WTC11 (cell line): ENCODE measurements around the gene DOK7.

Experiments used
- CBFB ChIP-seq: sonication (generic); formaldehyde crosslinking; IDR thresholded peaks from 2 replicates; pipeline ENCODE4 v1.8.1; 2022; ENCODE audit warnings: mild to moderate bottlenecking, low read depth, missing genetic modification reagents
- CREB1 ChIP-seq: sonication (generic); formaldehyde crosslinking; IDR thresholded peaks from 2 replicates; pipeline ENCODE4 v1.8.0; 2023; ENCODE audit warnings: mild to moderate bottlenecking, missing genetic modification reagents
- FOXK1 ChIP-seq: sonication (generic); formaldehyde crosslinking; IDR thresholded peaks from 2 replicates; pipeline ENCODE4 v1.8.0; 2022; ENCODE audit warnings: mild to moderate bottlenecking, moderate library complexity, missing genetic modification reagents
- IRF2 ChIP-seq: sonication (generic); formaldehyde crosslinking; IDR thresholded peaks from 2 replicates; pipeline ENCODE4 v1.8.0; 2022; ENCODE audit warnings: low read depth, missing genetic modification reagents, borderline replicate concordance
- MYBL2 ChIP-seq: sonication (generic); formaldehyde crosslinking; IDR thresholded peaks from 2 replicates; pipeline ENCODE4 v1.8.1; 2023; ENCODE audit warnings: mild to moderate bottlenecking, moderate library complexity, missing genetic modification reagents
- NR3C1 ChIP-seq: sonication (generic); formaldehyde crosslinking; conservative IDR thresholded peaks from 2 replicates; pipeline ENCODE4 v1.8.1; 2023; ENCODE audit warnings: low read depth, mild to moderate bottlenecking, missing genetic modification reagents
- TCF7 ChIP-seq: sonication (generic); formaldehyde crosslinking; IDR thresholded peaks from 2 replicates; pipeline ENCODE4 v1.8.0; 2022; ENCODE audit warnings: mild to moderate bottlenecking, low read depth, missing genetic modification reagents, moderate library complexity
- TF ChIP-seq, protein P1 (sequence below): fragments of 200-600 bp; IDR thresholded peaks from 2 replicates; pipeline ENCODE4 v1.8.0; 2022; ENCODE audit warnings: antibody characterized with exemption
- TF ChIP-seq, protein P2 (sequence below): fragments of 250-450 bp; sonication (Bioruptor Pico); IDR thresholded peaks from 2 replicates; pipeline ENCODE4 v1.9.0; 2021; ENCODE audit warnings: moderate library complexity, mild to moderate bottlenecking, inconsistent platforms, borderline replicate concordance
- TF ChIP-seq, protein P3 (sequence below): sonication (generic); formaldehyde crosslinking; IDR thresholded peaks from 2 replicates; pipeline ENCODE4 v1.8.1; 2023; ENCODE audit warnings: mild to moderate bottlenecking, moderate library complexity, missing genetic modification reagents
- TF ChIP-seq, protein P4 (sequence below): sonication (generic); formaldehyde crosslinking; IDR thresholded peaks from 2 replicates; pipeline ENCODE4 v1.8.1; 2022; ENCODE audit warnings: mild to moderate bottlenecking, missing genetic modification reagents, moderate library complexity, borderline replicate concordance

DNA sequence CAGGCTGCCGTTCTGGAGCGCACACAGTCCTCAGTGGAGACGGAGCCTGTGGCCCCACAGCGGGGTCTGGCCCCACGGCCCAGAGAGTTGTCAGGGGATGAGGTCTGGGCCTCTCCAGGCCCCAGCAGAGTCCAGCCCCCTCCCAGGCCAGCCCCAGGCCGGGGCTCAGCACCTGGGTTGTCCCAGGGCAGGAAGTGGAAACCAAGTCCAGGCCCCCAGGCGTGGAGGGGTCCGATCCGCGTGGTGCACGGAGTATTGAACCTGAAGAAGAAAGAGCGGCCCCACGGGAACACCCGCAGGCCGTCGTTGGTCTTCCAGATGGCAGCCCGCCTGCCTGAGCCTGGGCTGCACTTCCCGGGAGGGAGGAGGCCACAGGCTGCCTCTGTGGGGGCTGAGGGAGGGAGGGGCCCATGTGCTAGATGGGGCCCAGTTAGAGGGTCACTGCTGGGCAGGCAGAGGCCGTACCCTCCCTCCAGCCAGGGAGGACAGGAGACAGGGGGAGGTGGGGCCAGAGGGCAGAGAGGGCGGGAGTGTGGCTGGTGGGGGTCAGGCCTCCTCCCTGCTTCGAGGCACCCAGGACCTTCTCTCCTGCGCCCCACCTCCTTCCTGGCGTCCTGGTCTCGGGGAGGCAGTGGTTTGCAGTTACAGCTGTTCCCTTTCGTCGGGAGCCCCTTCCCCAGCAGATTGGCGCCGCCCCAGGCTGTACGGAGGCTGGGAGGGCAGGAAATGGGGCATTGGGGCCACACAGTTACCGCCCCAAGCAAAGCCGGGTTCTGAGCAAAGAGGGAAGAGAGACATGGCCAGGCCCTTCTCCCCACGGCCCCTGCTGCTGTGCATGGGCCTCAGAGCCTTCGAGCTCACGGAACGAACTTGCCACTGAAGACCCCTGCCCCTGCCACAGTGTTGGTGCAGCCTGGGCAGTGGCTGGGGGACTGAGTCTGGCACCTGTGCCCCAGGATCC is 13.3 kb upstream of the DOK7 start:
- TF ChIP-seq TCF7 (CRISPR knock-in tag): no peak
- TF ChIP-seq, protein P1, sequence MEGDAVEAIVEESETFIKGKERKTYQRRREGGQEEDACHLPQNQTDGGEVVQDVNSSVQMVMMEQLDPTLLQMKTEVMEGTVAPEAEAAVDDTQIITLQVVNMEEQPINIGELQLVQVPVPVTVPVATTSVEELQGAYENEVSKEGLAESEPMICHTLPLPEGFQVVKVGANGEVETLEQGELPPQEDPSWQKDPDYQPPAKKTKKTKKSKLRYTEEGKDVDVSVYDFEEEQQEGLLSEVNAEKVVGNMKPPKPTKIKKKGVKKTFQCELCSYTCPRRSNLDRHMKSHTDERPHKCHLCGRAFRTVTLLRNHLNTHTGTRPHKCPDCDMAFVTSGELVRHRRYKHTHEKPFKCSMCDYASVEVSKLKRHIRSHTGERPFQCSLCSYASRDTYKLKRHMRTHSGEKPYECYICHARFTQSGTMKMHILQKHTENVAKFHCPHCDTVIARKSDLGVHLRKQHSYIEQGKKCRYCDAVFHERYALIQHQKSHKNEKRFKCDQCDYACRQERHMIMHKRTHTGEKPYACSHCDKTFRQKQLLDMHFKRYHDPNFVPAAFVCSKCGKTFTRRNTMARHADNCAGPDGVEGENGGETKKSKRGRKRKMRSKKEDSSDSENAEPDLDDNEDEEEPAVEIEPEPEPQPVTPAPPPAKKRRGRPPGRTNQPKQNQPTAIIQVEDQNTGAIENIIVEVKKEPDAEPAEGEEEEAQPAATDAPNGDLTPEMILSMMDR: no peak
- no peak for TF ChIP-seq FOXK1 (CRISPR knock-in tag)
- TF ChIP-seq, protein P2, sequence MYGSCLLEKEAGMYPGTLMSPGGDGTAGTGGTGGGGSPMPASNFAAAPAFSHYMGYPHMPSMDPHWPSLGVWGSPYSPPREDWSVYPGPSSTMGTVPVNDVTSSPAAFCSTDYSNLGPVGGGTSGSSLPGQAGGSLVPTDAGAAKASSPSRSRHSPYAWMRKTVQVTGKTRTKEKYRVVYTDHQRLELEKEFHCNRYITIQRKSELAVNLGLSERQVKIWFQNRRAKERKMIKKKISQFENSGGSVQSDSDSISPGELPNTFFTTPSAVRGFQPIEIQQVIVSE (CRISPR knock-in tag): no peak
- TF ChIP-seq, protein P3, sequence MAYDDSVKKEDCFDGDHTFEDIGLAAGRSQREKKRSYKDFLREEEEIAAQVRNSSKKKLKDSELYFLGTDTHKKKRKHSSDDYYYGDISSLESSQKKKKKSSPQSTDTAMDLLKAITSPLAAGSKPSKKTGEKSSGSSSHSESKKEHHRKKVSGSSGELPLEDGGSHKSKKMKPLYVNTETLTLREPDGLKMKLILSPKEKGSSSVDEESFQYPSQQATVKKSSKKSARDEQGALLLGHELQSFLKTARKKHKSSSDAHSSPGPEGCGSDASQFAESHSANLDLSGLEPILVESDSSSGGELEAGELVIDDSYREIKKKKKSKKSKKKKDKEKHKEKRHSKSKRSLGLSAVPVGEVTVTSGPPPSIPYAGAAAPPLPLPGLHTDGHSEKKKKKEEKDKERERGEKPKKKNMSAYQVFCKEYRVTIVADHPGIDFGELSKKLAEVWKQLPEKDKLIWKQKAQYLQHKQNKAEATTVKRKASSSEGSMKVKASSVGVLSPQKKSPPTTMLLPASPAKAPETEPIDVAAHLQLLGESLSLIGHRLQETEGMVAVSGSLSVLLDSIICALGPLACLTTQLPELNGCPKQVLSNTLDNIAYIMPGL (CRISPR knock-in tag): no peak
- no peak for TF ChIP-seq CBFB
- no peak for TF ChIP-seq IRF2
- TF ChIP-seq NR3C1 (CRISPR knock-in tag): no peak
- TF ChIP-seq CREB1 (CRISPR knock-in tag): no peak
- TF ChIP-seq, protein P4, sequence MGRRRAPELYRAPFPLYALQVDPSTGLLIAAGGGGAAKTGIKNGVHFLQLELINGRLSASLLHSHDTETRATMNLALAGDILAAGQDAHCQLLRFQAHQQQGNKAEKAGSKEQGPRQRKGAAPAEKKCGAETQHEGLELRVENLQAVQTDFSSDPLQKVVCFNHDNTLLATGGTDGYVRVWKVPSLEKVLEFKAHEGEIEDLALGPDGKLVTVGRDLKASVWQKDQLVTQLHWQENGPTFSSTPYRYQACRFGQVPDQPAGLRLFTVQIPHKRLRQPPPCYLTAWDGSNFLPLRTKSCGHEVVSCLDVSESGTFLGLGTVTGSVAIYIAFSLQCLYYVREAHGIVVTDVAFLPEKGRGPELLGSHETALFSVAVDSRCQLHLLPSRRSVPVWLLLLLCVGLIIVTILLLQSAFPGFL (CRISPR knock-in tag): no peak
- no peak for TF ChIP-seq MYBL2
